Neural crest cell (in vitro differentiated cells): ENCODE data around the gene HYKK. TPM values are rescaled to one million over a fixed set of nuclear protein-coding genes. Genes with fewer than 3 reads are reported as not detected.

Experiments
- DNase-seq: peaks from one replicate; pipeline ENCODE4 v3.0.0; 2021; ENCODE audit warnings: low read depth, mixed read lengths, low spot score
- H3K27ac Mint-ChIP-seq: one replicate; pipeline ENCODE4 v1.8.0; 2021; ENCODE audit warnings: mild to moderate bottlenecking, mixed read lengths; ENCODE audit not compliant: unreplicated experiment
- H3K27me3 Mint-ChIP-seq: 2 replicates; pipeline ENCODE4 v1.8.0; 2021; ENCODE audit warnings: low read depth, mild to moderate bottlenecking, mixed read lengths
- H3K36me3 Mint-ChIP-seq: 2 replicates; pipeline ENCODE4 v1.8.0; 2021; ENCODE audit warnings: low read depth, mild to moderate bottlenecking, mixed read lengths
- H3K4me1 Mint-ChIP-seq: 2 replicates; pipeline ENCODE4 v1.8.0; 2021; ENCODE audit warnings: mixed read lengths
- H3K4me3 Mint-ChIP-seq: one replicate; pipeline ENCODE4 v1.8.0; 2021; ENCODE audit warnings: mild to moderate bottlenecking, mixed read lengths
- H3K9me3 Mint-ChIP-seq: 2 replicates; pipeline ENCODE4 v1.8.0; 2021; ENCODE audit warnings: mixed read lengths
- CTCF ChIP-seq: fragments of 200-600 bp; sonication (generic); conservative IDR thresholded peaks from 2 replicates; pipeline ENCODE4 v1.5.0; 2021; ENCODE audit warnings: antibody characterized with exemption, mild to moderate bottlenecking
- total RNA-seq: library from RNA; stranded (reverse); gene quantifications from 2 replicates; pipeline ENCODE4 v1.2.1, GENCODE V29; 2021

The HYKK gene
- total RNA-seq, 1 donor from 2014 or later, result 0.86 TPM

- Mint-ChIP-seq H3K9me3 (no peaks in the 10 kb centered on the region), H3K27ac (no peak overlapping the region), H3K36me3 (peaks cover 4% of the 10 kb centered on the region), H3K27me3 (no peaks in the 10 kb centered on the region), H3K4me1 (no peaks in the 10 kb centered on the region), H3K4me3 (no peak overlapping the region)
- DNase-seq, result no peak
- TF ChIP-seq CTCF, result no peak
Observed at GRCh38 chr15:78479650-78480049, 27.7 kb upstream of the HYKK start.

GRCh38 chr15:78481917-78482316 is 25.5 kb upstream of the HYKK start:
- DNase-seq, result no peak
- Mint-ChIP-seq H3K4me1 (no peaks in the 10 kb centered on the region), H3K27me3 (no peaks in the 10 kb centered on the region), H3K4me3 (no peak overlapping the region), H3K9me3 (no peaks in the 10 kb centered on the region), H3K36me3 (peaks cover 7% of the 10 kb centered on the region), H3K27ac (no peak overlapping the region)
- no peak for TF ChIP-seq CTCF

- peaks cover 16% of the 10 kb centered on the region for H3K36me3 Mint-ChIP-seq
- H3K4me1 Mint-ChIP-seq, result no peaks in the 10 kb centered on the region
- no peak overlapping the region for H3K4me3 Mint-ChIP-seq
- no peak for TF ChIP-seq CTCF
- no peaks in the 10 kb centered on the region for H3K27me3 Mint-ChIP-seq
- no peak for DNase-seq
- no peak overlapping the region for H3K27ac Mint-ChIP-seq
- H3K9me3 Mint-ChIP-seq, result no peaks in the 10 kb centered on the region
Observed at GRCh38 chr15:78492872-78493271, 14.5 kb upstream of the HYKK start.

- no peak for TF ChIP-seq CTCF
- Mint-ChIP-seq H3K36me3 (peaks cover 24% of the 10 kb centered on the region), H3K27ac (no peak overlapping the region), H3K9me3 (peaks cover 2% of the 10 kb centered on the region), H3K27me3 (peaks cover under 1% of the 10 kb centered on the region), H3K4me3 (no peak overlapping the region), H3K4me1 (peaks cover 5% of the 10 kb centered on the region)
- DNase-seq, result no peak
Observed at GRCh38 chr15:78501857-78502256, 5.5 kb upstream of the HYKK start.

GRCh38 chr15:78502641-78503040 is 4.7 kb upstream of the HYKK start:
- Mint-ChIP-seq H3K27me3 (peaks cover 7% of the 10 kb centered on the region), H3K4me1 (peaks cover 11% of the 10 kb centered on the region), H3K27ac (no peak overlapping the region), H3K9me3 (peaks cover 2% of the 10 kb centered on the region), H3K36me3 (peaks cover 24% of the 10 kb centered on the region), H3K4me3 (no peak overlapping the region)
- DNase-seq, result no peak
- TF ChIP-seq CTCF, result no peak

GRCh38 chr15:78507831-78508160 is 419 bp downstream of the HYKK start:
- DNase-seq, result no peak
- no peak overlapping the region for H3K27ac Mint-ChIP-seq
- no peaks in the 10 kb centered on the region for H3K9me3 Mint-ChIP-seq
- peak overlapping the region; percentile 87 for H3K4me3 Mint-ChIP-seq
- peaks cover 16% of the 10 kb centered on the region for H3K4me1 Mint-ChIP-seq
- H3K36me3 Mint-ChIP-seq, result no peaks in the 10 kb centered on the region
- H3K27me3 Mint-ChIP-seq, result peaks cover 48% of the 10 kb centered on the region
- no peak for TF ChIP-seq CTCF
